ENCODE data around the gene RASA3.
"Not testable (repeated sequence)": the region's sequence is repeated elsewhere in the genome, so short reads cannot be mapped to it uniquely, and the experiment has no call there.

RASA3 gene

DNA sequence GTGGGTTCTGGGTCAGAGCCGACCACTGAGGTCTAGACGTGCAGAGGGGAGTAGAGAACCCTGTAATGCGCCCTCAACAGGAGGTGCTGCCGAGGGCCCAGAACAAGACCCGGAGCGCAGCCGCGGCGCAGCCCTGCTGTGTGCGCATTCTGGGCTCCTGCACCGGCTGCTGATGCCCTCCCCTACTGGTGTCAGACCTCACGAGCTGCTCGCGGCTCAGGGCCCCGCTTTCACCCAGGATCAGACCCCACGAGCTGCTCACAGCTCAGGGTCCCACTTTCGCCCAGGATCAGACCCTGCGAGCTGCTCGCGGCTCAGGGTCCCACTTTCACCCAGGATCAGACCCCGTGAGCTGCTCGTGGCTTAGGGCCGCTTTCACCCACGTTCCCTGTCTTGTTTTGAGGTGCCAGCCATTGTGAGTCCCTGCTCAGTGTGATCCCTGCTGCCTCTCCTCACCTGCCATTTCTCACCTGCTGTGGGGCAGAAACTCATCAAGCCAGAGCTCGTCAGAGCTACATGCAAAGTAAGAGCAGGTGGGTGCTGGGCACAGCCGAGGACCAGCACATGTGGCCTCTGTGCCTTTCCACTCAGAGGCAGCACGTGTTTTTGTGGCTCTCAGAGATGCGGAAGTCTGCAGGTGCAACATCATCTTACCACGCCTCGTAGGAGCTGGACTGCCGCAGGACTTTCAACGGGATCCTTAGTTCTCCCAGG lies 111.5 kb downstream of the RASA3 start:
- DNase-seq (ENCODE audit: low spot score) = no peak

DNA sequence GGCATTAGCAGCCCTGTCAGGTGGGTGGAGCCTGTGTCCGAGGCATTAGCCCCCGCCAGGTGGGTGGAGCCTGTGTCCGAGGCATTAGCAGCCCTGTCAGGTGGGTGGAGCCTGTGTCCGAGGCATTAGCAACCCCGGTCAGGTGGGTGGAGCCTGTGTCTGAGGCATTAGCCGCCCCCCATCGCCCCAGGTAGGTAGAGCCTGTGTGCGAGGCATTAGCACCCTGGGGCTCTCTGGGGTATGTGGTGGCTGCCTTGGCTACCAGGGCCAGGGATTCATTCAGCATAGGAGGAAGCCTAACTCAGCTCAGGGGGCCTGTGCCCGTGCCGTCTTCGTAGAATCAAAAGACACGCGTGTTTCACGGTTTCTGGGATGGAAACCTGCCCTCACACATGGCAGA lies 112.3 kb downstream of the RASA3 start:
- DNase-seq (ENCODE audit: low spot score) = not testable (repeated sequence)

DNA sequence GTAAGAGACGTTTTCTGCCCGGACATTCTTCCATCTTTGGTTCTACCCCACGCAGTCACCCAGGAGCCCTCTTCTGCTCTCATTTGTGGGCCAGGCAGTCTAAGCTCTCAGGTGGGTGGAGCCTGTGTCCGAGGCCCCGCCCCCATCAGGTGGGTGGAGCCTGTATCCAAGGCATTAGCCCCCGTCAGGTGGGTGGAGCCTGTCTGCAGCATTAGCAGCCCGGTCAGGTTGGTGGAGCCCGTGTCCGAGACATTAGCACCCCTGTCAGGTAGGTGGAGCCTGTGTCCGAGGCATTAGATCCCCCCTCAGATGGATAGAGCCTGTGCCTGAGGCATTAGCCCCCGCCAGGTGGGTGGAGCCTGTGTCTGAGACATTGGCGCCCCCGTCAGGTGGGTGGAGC lies 113.1 kb downstream of the RASA3 start:
- peak; percentile 40 for DNase-seq (ENCODE audit: low spot score)

DNA sequence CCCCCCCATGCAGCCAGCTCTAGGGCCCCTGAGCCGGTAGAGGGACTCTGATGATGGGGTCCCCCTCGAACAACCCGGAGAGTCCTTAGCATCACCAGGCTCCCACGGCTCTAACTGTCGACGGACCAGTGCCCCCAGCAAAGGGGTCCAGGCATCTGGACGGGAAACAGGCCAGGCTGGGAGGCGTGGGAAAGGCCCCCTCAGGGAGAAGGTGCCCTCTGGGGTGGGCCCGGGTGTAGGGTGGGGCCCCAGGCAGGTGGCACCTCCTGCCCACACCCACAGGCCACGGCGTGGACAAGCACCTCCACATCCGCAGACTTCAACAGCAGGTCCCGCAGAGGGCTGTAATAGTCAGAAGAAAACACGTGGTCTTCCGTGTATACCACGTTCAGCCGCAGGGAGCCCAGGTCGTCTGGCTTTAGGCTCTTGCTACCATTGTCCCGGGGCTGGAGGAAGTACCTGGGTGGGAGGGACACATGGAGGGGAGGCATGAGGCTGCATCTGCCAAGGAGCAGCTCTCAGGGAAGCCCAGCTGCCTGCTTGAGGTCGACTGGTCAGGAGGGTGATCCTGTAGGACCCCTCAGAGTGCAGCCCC lies 113.9 kb downstream of the RASA3 start:
- no peak for DNase-seq (ENCODE audit: low spot score)

DNA sequence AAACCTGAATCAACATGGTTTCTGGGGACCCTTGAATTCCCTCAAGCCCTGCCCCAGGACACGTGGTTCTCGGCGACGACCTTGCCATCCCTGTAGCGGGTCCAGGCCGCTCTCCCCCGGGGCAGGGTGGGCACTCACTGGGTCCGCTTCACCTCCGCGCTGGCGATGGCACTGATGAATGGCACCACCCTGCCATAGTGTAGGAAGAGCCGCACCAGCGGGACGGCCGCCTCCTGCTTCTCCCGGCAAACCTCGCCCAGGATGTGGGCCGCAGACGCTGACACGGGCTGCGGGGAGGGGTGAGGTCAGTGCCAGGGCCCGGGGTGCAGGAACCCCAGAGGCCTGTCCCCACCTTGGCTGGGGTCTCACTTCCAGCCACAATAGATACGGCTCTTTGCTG lies 114.5 kb downstream of the RASA3 start:
- no peak for DNase-seq (ENCODE audit: low spot score)

DNA sequence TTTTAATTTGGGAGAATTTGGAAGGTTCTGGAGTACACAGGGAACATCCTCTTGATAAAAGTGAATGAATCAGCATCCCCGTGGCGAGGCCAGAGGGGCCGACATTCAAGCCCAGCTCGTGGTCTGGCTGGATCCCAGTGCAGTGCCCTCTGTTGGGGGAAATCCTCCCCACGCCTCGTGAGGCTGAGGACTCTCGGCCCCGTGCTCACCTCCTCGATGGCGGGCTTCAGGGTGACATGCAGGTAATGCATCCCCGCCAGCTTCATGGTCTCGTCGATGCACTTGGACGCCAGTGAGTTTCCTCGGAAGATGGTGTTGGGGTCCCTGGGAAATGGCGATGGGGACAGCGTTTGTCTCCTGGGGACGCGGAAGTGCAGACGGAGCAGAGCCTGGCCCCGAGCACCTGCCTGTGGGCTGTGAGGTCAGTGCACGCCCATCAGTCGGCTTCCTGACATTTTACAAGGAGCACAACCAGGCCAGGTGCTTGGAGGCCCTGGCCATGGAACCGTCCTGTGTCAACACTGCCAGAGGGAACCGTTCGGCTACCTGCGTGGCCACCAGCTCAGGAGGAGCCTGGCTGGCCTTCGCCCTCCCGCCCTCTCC lies 115.3 kb downstream of the RASA3 start:
- no peak for DNase-seq (ENCODE audit: low spot score)

DNA sequence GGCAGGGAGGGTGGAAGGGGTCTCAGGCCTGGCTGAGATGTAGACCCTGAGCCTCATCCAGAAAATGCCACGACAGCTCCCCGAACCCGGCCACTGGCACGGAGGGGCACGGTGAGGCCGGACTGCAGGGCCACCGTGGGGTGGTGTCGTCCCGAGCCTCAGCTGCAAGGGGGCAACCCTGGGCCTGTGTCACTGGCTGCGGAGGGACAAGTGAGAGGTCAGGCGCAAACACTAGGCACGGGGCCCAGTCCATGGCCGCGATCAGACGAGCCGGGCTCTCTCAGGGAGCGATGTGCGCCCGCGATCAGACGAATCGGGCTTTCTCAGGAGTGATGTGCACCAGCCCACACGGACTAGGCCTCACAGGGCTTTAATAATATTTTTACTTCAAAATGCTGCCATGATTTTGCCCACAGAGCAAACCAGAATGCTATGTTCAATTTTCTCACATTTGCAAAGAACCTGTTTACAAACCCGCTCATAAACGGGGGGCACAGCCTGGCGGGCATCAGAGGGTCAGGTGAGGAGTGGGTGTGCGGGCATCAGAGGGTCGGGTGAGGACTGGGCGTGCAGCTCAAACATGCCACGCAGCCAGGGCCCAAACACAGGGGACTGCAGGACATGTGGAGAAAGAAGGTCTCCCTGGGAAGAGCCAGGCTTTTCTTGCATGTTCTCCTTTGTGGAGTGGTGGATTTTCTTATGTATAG lies 115.9 kb downstream of the RASA3 start:
- DNase-seq (ENCODE audit: low spot score) = no peak

DNA sequence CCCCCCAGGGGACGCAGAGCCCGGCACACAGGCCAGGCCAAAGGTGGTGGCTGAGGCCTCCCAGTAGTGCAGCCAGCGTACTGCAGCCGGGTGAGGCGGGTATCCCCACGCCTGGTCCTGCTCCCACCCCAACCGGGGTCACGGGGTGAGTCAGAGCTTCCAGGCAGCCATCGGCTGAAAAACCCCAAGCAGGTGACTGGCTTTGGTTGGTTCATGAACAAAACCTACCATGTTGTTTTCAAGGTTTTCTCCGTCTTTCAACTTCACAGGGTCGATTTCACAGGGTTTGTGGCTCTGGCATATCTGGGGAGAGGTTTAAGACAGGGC lies 116.5 kb downstream of the RASA3 start:
- DNase-seq (ENCODE audit: low spot score) = no peak

DNA sequence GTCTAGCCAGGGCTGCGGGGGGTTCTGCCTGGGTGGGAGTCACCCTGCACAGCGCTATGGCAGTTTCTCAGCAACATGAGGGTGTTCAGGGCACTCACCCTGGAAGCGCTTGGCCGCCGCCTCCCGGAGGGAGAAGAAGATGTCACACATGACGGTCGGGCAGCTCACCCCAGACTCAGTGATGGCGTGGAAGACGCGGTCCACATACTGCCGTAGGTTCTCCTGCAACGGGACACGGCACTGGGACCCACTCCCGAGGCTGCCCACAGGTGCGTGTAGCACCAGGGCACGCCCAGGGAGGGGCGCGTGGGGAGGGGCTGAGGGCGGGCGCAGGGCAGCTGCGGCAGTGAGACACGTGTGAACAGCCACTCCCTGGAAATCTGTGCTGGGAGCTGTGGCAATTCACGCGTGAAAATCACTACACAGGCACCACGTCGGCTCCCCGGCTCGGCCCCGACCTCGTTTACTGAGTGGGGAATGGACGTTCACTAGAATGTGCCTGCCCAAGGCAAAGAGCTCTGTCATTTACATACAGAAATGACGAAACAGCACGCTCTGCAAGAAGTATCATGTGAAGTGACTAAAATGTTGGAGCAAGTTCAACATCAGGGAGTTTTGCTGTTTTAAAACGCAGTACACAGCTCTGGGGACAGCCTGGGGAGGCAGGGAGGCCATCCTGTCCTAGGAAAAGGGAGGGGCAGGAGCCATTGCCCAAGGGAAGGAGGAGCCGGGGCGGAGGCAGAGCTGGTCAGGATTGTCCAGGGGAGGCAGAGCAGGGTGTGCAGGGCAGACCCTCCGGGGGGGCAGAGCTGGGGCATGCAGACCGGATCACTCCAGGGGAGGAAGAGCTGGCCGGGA lies 117.1 kb downstream of the RASA3 start:
- DNase-seq (ENCODE audit: low spot score) = no peak

DNA sequence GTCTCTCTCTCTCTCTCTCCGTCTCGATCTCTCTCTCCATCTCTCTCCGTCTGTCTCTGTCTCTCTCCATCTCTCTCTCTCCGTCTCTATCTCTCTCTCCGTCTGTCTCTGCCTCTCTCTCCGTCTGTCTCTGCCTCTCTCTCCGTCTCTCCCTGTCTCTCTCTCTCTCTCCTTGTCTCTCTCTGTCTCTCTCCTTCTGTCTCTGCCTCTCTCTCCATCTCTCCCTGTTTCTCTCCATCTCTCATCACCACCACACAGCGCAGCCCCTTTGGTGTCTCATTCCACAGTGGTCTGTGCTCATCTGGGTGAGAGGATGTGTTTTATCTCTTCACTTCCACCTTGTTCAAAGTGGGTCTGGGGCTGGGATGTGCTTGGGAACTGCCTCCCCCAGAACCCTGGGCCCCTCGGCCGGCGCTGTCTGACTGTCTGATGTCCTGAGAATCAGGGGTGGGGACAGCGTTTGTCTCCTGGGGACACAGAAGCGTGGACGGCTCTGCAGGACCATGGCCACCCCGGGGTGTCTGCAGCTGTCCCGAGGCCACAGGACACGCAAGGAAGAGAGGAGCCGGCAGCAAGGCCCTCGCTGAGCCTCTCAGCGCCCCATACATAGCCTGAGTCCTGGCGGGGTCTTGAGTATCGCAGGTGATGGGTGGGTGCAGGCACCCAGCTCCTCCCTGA lies 118.3 kb downstream of the RASA3 start:
- DNase-seq (ENCODE audit: low spot score) = no peak

DNA sequence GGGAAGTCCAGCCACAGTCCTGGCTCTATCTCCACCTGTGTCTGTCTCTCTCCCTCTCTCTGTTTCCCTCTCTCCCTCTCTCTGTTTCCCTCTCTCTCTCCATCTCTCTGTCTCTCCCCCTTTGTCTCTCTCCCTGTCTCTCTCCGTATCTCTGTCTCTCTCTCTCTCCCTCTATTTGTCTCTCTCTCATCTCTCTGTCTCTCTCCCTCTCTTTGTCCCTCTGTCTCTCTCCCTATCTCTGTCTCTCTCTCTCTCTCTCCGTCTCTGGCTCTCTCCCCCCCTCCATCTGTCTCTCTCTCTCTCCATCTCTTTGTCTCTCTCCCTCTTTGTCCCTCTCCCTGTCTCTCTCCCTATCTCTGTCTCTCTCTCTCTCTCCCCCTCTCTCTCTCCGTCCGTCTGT lies 119.1 kb downstream of the RASA3 start:
- DNase-seq (ENCODE audit: low spot score) = no peak

DNA sequence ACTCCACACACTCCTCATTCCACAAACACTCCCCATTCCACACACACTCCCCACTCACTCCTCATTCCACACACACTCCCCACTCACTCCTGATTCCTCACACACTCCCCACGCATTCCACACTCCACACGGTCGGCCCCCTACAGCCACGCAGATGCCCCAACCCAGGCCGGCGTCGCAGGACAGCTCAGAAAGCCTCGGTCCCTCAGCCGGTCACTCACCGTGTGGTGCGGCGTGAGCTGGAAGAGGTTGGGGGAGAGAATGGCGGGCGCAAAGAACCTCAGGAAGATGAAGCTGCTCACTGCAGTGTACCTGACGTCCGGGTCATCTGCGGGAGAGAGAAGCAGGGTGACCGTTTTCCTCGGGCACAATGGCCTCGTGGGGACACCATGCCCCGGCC lies 119.5 kb downstream of the RASA3 start:
- no peak for DNase-seq (ENCODE audit: low spot score)

DNA sequence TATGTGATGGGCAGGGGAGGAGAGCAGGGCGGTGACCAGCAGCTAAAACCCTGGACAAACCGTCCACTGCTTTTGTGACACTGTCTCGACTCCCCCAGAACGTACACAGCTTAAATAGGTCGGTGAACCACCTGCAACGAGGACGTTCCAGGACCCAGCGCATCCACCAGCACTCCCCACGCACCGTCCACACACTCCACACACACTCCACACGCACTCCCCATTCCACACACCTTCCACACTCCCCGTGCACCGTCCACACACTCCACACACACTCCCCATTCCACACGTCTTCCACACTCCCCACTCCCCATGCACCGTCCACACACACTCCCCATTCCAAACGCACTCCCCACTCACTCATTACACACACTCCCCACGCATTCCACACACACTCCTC lies 120.3 kb downstream of the RASA3 start:
- DNase-seq (ENCODE audit: low spot score) = no peak

DNA sequence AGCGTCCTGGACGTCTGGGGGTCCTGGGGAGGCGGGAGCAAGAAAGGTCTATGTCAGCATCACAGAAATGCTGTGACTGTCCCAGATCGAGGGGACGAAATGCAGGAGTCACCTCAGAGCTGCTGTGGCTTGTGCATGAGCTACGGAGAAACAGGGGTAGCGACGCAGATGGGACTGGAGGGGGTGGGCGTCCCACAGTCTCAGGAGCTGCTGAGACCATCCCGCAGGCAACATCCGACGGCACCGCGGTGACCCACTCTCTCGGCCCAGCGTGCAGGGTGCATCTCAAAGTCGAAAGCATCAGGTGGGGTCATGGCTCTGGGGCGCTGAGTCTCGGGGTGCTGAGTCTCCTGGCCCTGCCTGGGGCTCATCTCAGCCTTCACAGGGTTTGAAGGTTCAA lies 121.2 kb downstream of the RASA3 start:
- no peak for DNase-seq (ENCODE audit: low spot score)

DNA sequence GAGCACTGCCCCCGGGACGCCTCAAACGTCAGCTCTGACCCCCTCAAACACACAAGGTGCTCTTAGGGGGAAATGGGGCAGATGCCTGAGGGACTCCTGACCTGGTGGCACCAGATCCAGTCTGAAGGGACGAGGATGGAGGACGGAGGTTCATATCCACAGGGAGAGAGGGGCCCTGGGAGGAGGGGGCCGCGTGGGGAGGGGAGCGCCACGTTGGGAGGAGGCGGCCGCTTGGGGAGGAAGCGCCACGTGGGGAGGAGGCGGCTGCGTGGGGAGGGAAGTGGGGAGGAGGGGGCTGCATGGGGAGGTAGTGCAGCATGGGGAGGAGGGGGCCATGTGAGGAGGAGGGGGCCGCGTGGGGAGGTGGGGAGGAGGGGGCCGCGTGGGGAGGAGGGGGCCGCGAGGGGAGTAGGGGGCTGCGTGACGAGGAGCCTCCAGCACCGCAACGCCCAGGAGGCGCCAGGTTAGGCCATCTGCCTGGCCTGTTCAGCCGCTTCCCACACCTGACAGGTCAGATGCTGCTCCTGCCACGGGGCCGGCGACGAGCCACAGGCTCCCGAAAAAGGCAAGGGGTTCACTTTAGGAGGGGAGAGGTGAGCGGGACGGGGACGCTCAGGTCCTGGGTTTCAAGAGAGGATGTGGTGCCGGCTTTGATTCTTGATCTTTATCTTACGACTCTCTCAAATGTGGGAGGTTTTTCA lies 121.9 kb downstream of the RASA3 start:
- no peak for DNase-seq (ENCODE audit: low spot score)

DNA sequence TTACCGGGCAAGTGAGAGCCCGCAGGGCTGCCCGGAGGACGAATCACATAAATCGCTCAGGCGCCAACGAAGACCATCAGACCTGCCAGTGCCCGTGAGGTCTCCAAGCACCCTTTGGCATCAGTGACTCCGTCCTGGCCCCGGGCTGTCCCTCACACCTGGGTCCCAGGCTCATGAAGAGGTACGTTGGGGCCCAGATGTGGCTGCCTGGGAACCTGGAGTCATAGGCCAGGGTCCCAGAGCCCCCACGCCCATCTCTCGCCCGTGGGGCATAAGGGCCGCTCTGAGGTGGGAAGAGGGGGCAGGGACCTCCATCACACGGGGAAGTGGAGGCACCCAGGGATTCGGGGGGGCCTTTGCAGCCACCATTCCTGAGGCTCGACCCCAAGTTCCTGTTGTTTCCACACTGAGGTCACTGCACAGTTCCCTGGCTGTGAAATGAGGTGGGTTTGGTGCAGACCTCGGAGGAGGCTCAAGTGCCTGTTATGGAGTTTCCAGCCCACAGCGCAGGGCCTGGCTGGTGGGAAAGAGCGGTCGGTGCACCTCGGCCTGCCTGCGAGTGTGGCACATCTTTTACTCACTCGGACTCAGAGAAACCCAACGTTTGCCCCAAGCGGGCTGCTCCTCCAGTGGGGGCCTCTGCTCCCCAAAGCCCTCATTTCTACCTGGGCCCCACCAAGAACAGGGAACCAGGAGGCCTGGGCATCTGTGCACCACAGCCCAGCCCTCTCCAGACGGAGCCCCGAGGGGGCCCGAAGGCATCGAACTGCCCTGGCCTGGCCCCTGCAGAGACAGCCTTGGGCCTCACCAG lies 122.6 kb downstream of the RASA3 start:
- no peak for DNase-seq (ENCODE audit: low spot score)

DNA sequence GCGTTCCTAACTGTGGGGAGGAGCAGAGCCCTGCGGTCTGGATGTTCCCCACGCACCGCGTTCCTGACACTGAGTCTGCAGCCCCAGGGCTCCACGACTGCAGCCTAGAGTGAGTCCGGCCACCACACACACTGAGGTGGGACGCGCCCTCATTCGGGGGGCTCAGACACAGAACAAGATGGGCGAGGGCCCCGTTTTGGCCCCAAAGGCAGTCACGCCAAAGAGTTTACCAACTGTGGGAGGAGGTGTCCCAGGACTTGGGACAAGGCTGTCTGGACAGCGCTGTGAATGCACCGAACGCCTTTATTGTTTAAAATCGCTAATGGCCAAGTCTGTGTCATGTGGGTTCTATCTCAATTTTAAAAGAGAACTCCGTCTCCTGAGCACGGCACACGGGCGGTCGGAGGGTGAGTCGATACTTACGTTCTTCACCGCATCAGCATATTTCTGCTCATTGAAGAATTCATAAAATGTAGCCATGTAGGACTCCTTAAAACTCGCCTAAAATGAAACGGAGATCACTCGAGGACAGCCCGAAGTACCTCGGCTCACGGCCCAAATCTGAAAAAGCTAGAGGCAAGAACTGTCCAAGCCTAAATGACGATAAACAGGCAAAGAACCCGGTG lies 123.3 kb downstream of the RASA3 start:
- no peak for DNase-seq (ENCODE audit: low spot score)

DNA sequence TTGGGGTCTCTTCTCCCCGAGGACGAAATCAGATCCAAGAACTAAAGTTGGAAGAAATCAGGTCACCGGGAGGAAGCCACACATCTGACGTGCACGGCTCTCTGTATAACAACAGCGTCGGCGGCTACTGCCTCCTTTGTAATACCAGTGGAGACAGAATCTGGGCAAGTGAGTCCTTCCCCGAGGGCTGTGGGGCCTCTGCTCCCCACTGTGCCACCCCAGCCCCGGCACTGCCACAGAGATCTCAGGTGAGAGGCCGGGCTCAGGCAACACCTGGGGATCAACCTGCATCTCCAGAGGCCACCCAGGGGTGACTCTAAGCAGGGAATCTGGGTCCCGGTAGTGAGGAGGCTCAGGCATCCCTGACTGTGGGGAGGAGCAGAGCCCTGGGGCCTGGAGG lies 124.9 kb downstream of the RASA3 start:
- DNase-seq (ENCODE audit: low spot score) = no peak

DNA sequence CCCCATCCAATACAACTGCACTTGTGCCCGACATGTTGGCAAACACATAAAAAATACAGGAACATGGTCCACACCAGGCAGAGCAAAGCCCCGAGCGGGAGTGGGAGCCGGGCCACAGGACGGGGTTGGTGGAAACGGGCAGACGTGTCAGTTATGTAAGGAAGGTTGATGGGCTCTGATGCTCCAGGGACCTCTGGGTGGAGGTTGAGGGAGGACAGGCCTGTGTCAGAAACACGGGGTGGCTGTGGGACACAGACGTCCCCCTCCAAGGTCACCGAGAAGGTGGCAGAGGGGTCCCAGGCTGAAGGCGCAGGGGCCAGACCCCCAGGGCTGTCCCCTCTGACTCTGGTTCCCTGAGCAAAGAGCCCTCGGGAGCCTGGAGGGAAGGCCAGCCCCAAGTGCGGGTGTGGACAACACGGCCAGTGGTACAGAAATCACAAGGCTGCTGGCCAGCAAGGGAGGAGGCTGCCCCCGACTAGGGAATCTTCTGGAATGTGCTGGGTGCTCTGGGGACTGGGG lies 127.2 kb downstream of the RASA3 start:
- DNase-seq (ENCODE audit: low spot score) = no peak
